Kasumi-1 (cell line): ENCODE data around the gene ZNF550.
A peak's percentile ranks its signal among the peaks of the same experiment; 100 is the strongest.

Experiments used
- DNase-seq, 2 experiments: peaks; one replicate each; lab custom pipeline; 2025; lab: John Stamatoyannopoulos, UW

ZNF550 gene

DNA sequence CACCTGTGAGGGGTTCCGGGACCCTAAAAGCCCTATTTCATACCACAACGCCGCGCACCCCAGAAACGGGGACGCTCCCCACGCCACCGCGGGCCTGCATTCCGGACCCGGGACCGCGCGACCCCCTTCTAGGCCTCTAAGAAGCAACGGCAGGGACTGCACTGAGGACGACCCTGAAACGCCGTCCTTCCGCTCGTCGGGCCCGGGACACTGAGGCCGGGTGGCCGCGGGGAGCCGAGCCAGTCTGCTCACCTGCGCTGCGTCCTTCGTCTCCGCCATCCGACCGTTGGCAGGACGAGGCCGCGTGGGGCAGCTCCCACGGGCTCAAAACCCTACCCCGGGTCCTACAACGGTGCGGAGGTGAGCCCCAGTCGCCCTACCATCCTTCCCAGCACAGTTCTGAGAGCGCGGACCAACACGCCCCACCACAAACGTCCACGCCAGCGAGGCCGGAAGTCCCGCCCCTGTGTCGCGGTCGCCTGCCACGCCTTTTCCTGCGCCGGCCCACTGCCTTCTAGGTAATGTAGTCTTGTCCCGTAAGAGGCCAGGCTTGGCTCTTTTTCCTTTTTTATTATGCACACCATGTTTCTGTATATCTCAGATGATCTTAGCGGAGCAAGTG lies at the start of gene ZNF550:
TSS of gene ZNF550 (minus strand) at position 460 of the 622 bp plus-strand sequence. CDS start at position 279, 181 bp downstream.
- DNase-seq: peak; percentile 80 to 87

- DNase-seq: no peak
These were observed 47.3 kb upstream of the ZNF550 start for GRCh38 chr19:57606931-57607330.

DNA sequence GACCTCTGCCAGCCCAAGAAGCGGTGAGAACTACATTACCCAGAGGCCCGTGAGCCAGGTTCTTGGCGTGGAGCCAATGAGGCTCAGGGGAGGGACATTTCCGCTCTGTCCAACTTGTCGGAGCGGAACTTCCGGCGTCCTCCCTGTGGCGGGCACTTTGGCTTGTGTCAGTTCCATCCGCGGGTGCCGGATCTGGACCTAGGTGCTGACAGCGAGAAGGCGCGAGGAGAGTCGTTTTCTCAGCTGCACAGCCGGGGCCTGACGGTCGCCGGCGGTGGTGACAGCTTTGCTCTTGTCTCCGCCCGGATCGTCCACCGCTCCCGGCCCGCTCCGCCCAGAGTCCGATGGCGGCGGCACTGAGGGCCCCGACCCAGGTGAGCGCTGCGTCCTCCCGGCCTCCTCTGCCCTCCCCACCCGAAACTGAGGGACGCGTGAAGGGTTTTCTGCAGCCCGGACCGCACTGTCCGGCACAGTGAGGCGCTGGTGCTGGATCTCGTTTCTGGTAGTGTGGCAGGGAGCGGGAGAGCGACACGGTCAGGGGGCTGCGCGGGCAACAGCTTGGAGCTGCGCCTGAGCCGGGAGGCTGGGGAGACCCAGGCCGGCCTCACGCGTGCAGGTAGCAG lies 40.2 kb upstream of the ZNF550 start, which contains the start of gene ZNF530:
TSS of gene ZNF530 (plus strand) at position 125 of the 623 bp plus-strand sequence. CDS start 4,461 bp downstream, outside the sequence.
- peak; percentile 74 to 87 for DNase-seq

DNA sequence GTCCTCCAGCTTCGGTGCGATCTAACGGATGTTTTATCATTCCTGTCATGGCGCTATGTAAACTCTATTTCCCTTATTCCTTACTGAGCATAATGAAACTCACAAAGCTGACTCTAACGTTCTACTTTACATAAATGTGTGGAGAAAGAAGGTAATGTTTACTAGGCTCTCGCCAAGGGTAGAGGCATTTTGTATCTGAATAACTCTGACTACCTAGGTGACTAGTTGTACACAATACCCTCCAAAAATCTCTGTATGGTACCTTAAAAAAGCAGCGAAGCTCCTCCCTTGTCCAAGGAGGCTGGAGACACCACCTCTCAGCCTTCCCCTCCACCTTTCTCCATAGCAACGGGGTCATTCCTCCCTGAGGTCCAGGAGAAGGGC lies 39.7 kb upstream of the ZNF550 start:
- DNase-seq: no peak

- DNase-seq: no peak
These were observed 27.9 kb upstream of the ZNF550 start for GRCh38 chr19:57587529-57587928.

GRCh38 chr19:57583521-57584416 lies 24.1 kb upstream of the ZNF550 start, which contains the start of gene ZIK1:
ZIK1 (plus strand) TSS chr19:57584145; CDS start chr19:57584357, 212 bp downstream.
- DNase-seq: no peak

DNA sequence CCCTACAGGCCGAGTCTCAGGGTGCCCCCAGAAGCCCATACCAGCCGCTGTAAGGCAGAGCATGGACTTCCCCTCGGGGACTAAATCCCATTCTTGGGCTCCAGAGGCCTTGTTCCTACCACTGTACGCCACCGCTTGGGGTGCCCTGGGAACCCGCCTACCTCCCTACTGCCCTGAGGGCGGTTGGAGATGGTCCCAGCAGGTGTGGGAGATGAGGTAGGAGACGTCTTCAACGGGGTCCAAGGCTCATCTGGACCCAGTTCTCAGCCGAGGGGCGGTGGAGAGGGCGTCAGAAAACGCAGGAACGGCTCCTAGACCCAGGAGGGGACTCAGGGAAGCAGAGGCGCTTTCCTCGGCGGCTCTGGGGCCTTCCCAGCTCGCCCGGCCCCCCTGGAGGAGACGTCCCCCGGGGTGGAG lies 23.4 kb upstream of the ZNF550 start:
- DNase-seq: no peak

DNA sequence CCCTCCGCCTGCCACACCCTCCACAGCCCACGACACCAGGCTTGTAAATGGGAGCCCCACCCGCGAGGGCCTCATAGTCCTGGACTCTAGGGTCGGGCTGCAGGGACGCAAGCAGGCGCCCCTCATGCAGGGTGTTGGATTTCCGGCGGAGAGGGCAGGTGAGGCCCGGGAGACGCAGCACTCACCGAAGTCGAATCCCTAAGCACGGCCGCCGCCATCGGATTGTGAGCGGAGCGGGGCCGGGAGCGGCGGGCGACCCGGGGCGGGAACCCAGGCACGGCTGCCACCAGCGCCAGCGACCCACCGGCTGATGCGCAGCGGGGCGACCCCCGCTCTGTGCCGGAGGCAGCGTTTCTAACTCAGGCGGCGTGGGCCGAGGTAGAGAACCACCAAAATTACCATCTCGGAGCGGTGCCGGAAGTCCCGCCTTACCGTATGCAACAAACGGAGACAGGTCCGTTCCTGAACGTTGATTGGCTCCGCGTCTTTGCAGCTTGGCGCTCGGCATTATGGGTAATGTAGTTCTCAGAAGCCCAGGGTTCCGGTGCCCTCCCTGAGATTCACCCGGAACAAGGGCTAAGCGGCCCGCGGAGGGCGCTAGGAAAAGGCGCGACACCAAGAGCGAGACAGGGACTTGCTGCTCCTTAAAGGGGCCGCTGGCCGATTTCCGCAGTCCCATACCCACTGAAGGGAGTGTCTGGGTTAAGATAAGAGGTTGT lies 19.0 kb upstream of the ZNF550 start, which contains the start of gene ZNF416:
TSS of gene ZNF416 (minus strand) at position 425 of the 719 bp plus-strand sequence. CDS start at position 218, 207 bp downstream.
- DNase-seq: peak; percentile 98

- no peak for DNase-seq
These were observed 17.0 kb upstream of the ZNF550 start for GRCh38 chr19:57576661-57577060.

DNA sequence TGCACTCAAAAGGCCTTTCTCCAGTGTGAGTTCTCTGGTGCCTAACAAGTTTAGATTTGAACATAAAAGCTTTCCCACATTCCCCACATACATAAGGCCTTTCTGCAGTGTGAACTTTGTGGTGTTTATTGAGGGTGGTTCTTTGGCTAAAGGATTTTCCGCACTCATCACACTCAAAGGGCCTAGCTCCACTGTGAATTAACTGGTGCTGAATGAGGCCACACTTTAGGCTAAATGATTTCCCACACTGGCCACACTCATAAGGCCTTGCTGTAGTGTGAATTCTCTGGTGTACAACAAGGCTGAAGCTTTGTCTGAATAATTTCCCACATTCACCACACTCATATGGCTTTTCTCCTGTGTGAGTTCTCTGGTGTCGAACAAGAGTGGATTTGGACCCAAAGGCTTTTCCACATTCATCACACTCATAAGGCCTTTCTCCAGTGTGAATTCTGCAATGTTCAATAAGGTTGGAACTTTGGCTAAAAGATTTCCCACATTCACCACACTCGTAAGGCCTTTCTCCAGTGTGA lies 12.8 kb upstream of the ZNF550 start:
- no peak for DNase-seq

DNA sequence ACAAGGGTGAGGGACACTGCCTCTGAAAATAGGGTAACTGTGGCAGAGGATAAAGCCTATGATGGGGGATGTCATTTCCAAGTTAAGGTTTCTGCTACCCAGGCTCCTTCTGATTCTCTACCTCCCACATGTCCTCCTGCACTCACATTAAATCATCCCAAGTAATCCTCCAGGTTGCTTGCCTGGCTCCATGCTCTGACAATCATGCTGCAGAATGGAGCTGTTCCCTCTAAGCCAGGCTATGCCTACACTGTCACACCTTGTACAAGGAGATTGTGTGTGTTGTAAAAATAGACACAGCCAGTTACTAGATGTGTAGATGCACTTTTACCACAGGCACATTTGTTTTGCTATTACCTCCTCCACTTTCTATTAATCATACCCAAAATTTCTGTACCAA lies 11.0 kb upstream of the ZNF550 start:
- DNase-seq: no peak

DNA sequence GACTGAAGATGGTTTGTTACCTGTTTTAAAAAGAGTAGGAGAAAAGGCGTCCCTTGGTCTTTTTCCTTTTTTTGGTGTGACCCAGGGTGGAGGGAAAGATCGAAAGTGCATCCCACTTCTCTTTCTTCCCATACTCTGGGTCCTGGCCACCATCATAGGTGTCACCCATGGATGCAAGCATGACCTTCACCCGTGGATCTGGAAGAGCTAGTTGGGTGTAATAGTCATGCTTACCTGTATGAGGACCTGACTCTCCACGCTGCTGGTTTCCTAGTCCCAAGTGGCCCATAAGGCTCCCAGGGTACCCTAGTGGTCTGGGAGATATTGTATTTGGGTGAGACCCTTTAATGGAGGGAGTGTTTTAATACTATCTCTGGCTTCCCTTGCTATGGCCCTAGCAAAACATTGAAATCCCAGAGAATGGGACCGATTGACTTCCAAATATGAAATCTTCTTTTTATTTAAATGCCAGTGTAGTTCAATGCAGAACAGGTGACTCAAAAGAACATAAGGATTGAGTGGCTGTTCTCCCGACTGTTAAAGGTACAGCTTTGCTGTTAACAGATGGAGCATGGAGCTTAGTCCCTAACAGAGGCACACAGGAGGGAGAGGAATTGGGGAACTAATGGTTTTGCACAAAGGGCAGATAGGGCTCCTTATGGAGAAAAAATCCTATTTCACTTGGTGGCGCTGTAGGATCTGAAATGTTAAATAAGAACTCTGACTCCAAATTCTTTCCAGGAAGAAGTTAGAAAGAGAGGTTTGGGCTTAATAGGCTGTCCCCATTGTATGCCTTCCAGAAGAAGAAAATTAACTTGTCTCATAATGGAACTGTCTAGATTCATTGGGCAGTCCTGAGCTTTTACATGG lies 7.0 kb upstream of the ZNF550 start:
- DNase-seq: peak; percentile 20 to 32

GRCh38 chr19:57563547-57563946 lies 3.9 kb upstream of the ZNF550 start:
- no peak for DNase-seq

DNA sequence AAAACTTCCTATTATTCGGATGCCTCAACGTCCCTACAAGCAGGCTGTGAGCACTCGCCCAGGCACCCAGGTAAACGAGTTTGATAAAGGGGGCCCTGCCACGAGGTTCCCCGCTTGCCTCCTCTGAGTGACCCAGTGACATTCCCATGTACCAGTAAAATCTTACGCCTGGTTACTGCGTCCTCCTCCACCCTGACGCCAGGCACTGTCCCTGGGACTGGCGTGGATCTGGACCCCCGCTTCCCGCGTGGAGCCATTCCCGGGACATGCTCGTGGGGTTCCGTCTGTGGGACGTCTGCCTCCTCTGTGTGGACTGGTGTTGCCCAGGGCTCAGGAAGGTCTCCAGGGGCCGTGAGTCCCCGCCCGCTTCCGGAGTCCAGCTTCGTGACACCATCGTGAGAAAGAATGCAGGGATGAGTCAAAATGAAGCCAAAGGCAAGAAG lies 407 bp upstream of the ZNF550 start:
- no peak for DNase-seq

GRCh38 chr19:57559008-57559403 lies 657 bp downstream of the ZNF550 start:
- no peak for DNase-seq

DNA sequence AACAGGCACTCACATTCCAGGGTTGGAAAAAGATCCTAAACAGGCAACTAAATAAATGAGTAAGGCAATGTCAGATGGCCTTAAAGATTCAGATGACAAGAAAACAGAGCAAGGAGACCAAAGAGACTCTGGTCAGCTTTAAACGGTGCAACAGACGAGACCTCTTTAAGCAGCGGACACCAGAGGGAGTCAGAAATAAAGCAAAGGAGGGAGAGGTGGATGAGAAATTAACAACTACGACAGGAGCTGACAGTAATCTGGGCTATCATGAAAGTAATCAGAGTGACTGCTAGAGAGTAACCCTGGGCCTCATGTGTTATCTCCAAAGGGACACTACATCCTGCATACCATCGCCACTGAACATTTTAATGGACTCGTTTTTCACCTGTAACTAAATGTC lies 1.1 kb downstream of the ZNF550 start:
- DNase-seq: peak in 1 of 2 experiments; percentile 33

- DNase-seq: no peak
These were observed 2.0 kb downstream of the ZNF550 start for GRCh38 chr19:57557659-57558058.

DNA sequence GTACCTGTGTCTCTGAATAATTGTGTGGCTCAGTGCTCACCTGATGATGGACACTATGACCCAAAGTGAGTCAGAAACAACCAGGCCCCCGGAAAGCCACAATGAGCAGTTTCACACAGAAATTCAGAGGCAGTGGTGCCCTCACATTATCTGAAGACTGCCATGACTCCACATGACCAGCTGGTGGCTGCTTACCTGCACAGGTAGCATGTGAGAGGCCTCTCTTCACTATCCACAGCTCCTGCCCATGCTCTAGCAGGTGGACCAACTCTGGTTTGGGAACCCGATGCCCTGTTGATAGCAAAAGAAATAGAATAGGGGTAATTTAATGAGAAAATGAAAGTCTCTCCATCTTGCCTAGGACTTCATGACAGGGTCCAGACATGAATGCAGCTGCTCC lies 7.2 kb downstream of the ZNF550 start:
- no peak for DNase-seq

GRCh38 chr19:57546513-57546912 lies 13.2 kb downstream of the ZNF550 start:
- DNase-seq: no peak

- DNase-seq: no peak
These were observed 21.6 kb downstream of the ZNF550 start for GRCh38 chr19:57537953-57538547.
